Small intestine (tissue), 7 donors: Measurements from ENCODE around the gene CTNNBIP1. TPM values are rescaled to one million over a fixed set of nuclear protein-coding genes. Genes with fewer than 3 reads are reported as not detected.

Experiments used
- DNase-seq, 2 donors: peaks; one replicate each; pipeline versions ENCODE4 v3.0.0 to v3.0.0-alpha.2; 2013
- FAIRE-seq: peaks from 2 replicates; lab custom pipeline; 2012; peaks lifted over from hg19 to GRCh38; lab: Jason Lieb, UNC
- H3K27ac ChIP-seq, 3 donors: one replicate each; pipeline ENCODE4 v1.5.1; 2013; ENCODE audit warnings: low read length in 2 of 3, mild to moderate bottlenecking in 2 of 3, control low read depth in 1 of 3, inconsistent platforms in 1 of 3, low read depth in 1 of 3, moderate library complexity in 1 of 3
- H3K27me3 ChIP-seq, 3 donors: one replicate each; pipeline ENCODE4 v1.6.1; 2013; ENCODE audit warnings: low read length in 3 of 3, inconsistent platforms in 1 of 3; ENCODE audit not compliant: control insufficient read depth in 3 of 3, insufficient read depth in 3 of 3
- H3K36me3 ChIP-seq, 3 donors: one replicate each; pipeline ENCODE4 v1.6.1; 2013; ENCODE audit warnings: low read length in 3 of 3, inconsistent platforms in 1 of 3, low read depth in 1 of 3, mild to moderate bottlenecking in 1 of 3, moderate library complexity in 1 of 3; ENCODE audit not compliant: control insufficient read depth in 3 of 3, insufficient read depth in 2 of 3
- H3K4me1 ChIP-seq, 3 donors: one replicate each; pipeline ENCODE4 v1.6.1; 2013; ENCODE audit warnings: low read length in 2 of 3, inconsistent platforms in 1 of 3, low read depth in 1 of 3, mild to moderate bottlenecking in 1 of 3, moderate library complexity in 1 of 3; ENCODE audit not compliant: control insufficient read depth in 3 of 3, insufficient read depth in 2 of 3
- H3K4me3 ChIP-seq, 3 donors: one replicate each; pipeline ENCODE4 v1.5.1; 2013; ENCODE audit warnings: low read length in 3 of 3, control low read depth in 1 of 3, inconsistent platforms in 1 of 3, low read depth in 1 of 3, mild to moderate bottlenecking in 1 of 3, moderate library complexity in 1 of 3
- H3K9me3 ChIP-seq, 2 donors: one replicate each; pipeline ENCODE4 v1.6.1; 2013; ENCODE audit warnings: low read depth in 1 of 2, low read length in 1 of 2; ENCODE audit not compliant: control insufficient read depth in 2 of 2, insufficient read depth in 1 of 2
- WGBS, 3 donors: extraction: QIAGEN DNeasy Blood & Tissue Kit; methylation state at CpG; one replicate each; pipeline ENCODE4 v1.1.7; 2013; 5-methylcytosine and 5-hydroxymethylcytosine counted together
- polyA plus RNA-seq, 4 donors: library from polyadenylated mRNA; stranded (reverse) in 3 of 4; unstranded in 1 of 4; fragments of 200-250 nt in 3 of 4; fragments of 120-200 nt in 1 of 4; gene quantifications; one replicate each; pipeline versions ENCODE4 v1.2.1 to v1.2.3, GENCODE V29; 2013
- donor health status: healthy with polysubstance abuse.
- donor health status: control.
- donor health status: control.
- donor health status: Bipolar disorder and iron deficiency.
- donor health status: healthy.

CTNNBIP1 gene
- polyA plus RNA-seq, 4 donors: 19.5 to 24.8 (median 22.1) TPM

GRCh38 chr1:9844106-9844505 is 66.0 kb downstream of the CTNNBIP1 start:
- Histone ChIP-seq H3K36me3 (peaks cover 0 to 7% (median 0%) of the 10 kb centered on the region in 3 donors), H3K27me3 (no peaks in the 10 kb centered on the region), H3K9me3 (peaks cover 0 to 4% of the 10 kb centered on the region in 2 donors), H3K4me3 (no peak overlapping the region), H3K4me1 (peaks cover 0 to 16% (median 4%) of the 10 kb centered on the region in 3 donors), H3K27ac (peak overlapping the region in 1 of 3 donors; percentile 50)
- no peak for FAIRE-seq
- WGBS, 3 donors: 61 to 66% (median 62%) methylated on average over 12 of the region's 12 CpGs
- DNase-seq: no peak

DNA sequence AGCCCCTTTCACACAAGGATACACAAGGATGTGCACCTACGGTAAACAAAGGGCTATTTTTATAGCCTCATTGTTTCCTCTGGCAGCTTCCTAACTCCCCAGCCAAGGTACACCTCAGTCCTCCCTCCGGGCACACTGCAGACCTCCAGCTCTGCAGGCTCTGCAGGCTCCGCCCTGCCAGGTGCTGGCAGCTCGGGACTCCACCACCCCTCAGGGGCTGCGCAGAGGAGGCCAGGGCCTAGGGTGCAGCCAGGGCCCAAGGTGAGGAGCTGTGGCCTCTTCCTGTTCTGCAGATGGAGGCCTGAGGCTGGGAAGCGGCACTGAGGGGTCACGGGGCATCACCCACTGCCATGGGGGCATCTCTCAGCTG is 66.5 kb downstream of the CTNNBIP1 start:
- Histone ChIP-seq H3K4me3 (no peak overlapping the region), H3K9me3 (peaks cover 0 to 4% of the 10 kb centered on the region in 2 donors), H3K4me1 (peaks cover 0 to 14% (median 4%) of the 10 kb centered on the region in 3 donors), H3K36me3 (peaks cover 0 to 3% (median 0%) of the 10 kb centered on the region in 3 donors), H3K27ac (peak overlapping the region in 1 of 3 donors; percentile 50), H3K27me3 (no peaks in the 10 kb centered on the region)
- DNase-seq (peak; percentile 43 to 52), FAIRE-seq (no peak)
- 17 to 58% (median 33%) methylated on average over 5 to 7 of the region's 7 CpGs for WGBS, 3 donors

DNA sequence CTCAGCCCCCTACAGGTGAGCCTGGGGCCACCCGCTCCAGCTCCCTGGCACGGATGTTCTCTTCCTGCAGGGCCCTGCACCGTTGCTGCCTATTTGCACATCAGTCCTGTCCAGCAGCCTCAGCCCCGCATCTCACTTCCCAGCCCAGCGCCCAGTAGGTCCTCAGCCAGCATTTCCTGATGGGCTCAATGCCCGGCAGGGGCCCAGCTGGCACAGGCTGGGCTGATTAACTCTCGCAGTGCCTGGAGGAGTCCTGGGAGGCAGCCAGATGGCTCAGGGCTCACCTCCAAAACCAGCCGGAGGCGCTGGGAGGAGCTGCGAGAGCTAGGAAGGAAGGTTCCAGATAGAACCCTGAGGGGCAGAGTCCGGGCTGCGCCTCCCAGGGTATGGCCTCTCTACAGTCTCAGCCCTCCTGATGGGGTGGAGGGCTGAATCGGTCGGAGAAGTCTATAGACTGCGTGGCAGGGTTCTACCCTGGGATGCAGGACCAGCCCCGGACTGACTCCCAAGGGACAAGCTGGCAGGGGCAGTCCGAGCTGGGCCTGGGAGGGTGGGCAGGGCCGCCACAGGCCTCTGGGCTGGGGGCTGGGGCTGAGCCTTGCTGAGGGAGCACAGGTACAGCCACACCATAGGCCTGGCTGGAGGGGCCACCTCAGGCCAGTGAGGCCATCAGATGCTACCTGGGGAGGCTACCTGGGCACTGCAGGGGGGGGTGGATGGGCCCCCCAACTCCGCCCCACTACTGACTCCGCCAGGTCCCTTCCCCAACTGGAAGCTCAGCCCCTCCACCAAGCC is 67.1 kb downstream of the CTNNBIP1 start:
- Histone ChIP-seq H3K27me3 (no peaks in the 10 kb centered on the region), H3K9me3 (peaks cover 0 to 4% of the 10 kb centered on the region in 2 donors), H3K4me1 (peaks cover 0 to 9% (median 2%) of the 10 kb centered on the region in 3 donors), H3K27ac (peak overlapping the region in 1 of 3 donors; percentile 50), H3K36me3 (no peaks in the 10 kb centered on the region), H3K4me3 (no peak overlapping the region)
- FAIRE-seq: no peak
- peak; percentile 49 to 75 for DNase-seq
- WGBS, 3 donors: 20 to 51% (median 38%) methylated on average over 19 to 20 of the region's 20 CpGs

DNA sequence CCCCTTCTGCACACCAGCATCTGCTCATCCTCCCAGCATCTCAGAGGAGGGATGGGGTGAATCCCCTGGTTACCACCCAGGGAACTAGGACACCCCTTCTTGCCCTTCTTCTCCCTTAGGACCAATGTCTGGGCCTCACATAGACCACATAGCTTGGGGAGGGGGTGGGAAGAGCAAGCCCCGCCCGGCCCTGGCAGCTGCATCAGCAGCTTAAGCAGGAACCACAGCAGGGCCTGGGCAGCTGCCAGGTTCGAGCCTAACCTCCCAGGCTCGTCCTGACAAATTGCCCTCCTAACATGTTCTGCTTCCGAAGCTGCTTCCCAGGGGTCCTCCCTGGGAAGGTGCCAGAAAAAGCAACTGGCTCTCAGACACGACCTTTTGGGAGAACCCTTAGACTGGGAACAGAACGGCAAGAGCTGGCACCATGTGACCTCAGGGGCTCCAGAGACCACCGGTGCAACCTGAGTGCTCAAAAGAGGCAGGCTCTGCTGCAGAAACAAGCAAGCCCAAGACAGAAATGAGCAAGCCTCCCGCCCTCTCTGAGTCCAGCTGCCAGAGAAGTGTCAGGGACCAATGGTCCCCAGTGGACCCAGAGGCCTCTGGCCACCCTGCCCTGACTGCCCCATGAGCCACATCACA is 67.9 kb downstream of the CTNNBIP1 start:
- Histone ChIP-seq H3K9me3 (peaks cover 0 to 4% of the 10 kb centered on the region in 2 donors), H3K4me1 (peaks cover 0 to 5% (median 2%) of the 10 kb centered on the region in 3 donors), H3K27ac (peak overlapping the region in 1 of 3 donors; percentile 14), H3K36me3 (no peaks in the 10 kb centered on the region), H3K4me3 (no peak overlapping the region), H3K27me3 (no peaks in the 10 kb centered on the region)
- DNase-seq (no peak), FAIRE-seq (no peak)
- WGBS, 3 donors: 47 to 61% (median 60%) methylated on average over 9 of the region's 9 CpGs

DNA sequence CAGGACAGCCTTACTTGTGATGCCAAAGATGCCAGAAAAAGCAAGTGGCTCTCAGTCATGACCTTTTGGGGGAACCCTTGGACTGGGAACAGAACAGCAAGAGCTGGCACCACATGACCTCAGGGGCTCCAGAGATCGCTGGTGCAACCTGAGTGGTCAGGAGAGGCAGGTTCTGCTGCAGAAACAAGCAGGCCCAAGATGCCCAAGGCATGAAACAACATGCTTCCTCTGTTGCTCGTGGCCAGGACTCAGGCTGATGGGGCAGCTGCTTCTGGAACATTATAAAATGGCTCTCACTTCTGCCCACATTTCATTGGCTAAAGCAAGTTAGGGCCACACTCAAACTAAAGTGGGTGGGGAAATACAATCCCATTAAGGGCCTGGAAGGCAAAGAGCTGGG is 68.6 kb downstream of the CTNNBIP1 start:
- 79 to 85% (median 84%) methylated on average over 2 of the region's 2 CpGs for WGBS, 3 donors
- H3K27ac ChIP-seq: no peak overlapping the region
- DNase-seq (no peak), FAIRE-seq (no peak)
- H3K4me1 ChIP-seq: peaks cover 0 to 5% (median 2%) of the 10 kb centered on the region in 3 donors
- no peaks in the 10 kb centered on the region for H3K27me3 ChIP-seq
- peaks cover 0 to 4% of the 10 kb centered on the region in 2 donors for H3K9me3 ChIP-seq
- no peak overlapping the region for H3K4me3 ChIP-seq
- H3K36me3 ChIP-seq: no peaks in the 10 kb centered on the region

DNA sequence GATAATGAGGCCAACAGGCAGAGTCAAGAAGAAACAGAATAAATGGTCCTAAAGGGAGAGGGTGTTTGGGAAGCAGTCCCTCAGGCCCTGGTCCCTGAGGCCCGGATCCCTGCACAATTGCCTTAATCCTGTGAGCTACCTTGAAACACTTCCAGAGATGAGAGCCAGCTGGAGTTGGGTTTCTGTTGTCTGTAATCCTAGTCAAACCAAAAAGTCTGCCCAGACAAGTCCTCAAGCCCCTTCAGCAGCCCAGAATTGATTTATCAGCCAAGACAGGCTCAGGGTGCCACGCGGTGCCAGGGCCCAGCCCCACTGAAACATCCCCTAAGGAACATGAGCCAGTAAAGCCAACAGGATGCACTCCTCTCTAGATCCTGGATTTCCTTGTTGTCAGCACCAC is 69.9 kb downstream of the CTNNBIP1 start:
- H3K9me3 ChIP-seq: peaks cover 0 to 4% of the 10 kb centered on the region in 2 donors
- no peak for FAIRE-seq
- 72 to 85% (median 75%) methylated on average over 3 of the region's 3 CpGs for WGBS, 3 donors

DNA sequence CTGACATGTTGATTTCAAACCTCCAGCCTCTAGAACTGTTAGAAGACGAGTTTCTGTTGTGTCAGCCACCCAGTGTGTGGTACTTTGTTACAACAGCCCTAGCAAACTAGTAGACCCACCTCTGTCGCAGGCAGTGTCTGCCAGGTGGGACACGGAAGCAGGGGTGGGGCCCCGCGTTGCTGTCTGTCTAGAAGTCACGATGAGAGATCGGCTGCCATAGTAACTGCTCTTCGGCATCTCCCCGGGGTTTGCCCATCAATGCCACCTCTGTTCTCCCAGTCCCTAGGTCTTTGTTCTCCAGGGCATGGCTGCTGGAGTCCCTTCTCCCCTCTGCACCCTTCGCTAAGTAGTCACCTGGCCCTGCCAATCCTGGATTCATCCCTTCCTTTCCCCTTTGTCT is 71.1 kb downstream of the CTNNBIP1 start:
- no peaks in the 10 kb centered on the region for H3K36me3 ChIP-seq
- peaks cover 0 to 15% (median 2%) of the 10 kb centered on the region in 3 donors for H3K4me1 ChIP-seq
- FAIRE-seq (no peak), DNase-seq (no peak)
- H3K27me3 ChIP-seq: no peaks in the 10 kb centered on the region
- H3K4me3 ChIP-seq: no peak overlapping the region
- no peak overlapping the region for H3K27ac ChIP-seq
- H3K9me3 ChIP-seq: peaks cover 0 to 4% of the 10 kb centered on the region in 2 donors
- WGBS, 3 donors: 79 to 87% (median 80%) methylated on average over 10 of the region's 10 CpGs

More for the DNA sequence above, 69.9 kb downstream of the CTNNBIP1 start:
- Histone ChIP-seq H3K27ac (no peak overlapping the region), H3K4me1 (peaks cover 0 to 15% (median 2%) of the 10 kb centered on the region in 3 donors), H3K36me3 (no peaks in the 10 kb centered on the region), H3K27me3 (no peaks in the 10 kb centered on the region), H3K4me3 (no peak overlapping the region)
- DNase-seq: no peak

GRCh38 chr1:9836632-9836960 is 73.5 kb downstream of the CTNNBIP1 start:
- Histone ChIP-seq H3K4me1 (peaks cover 0 to 10% (median 0%) of the 10 kb centered on the region in 3 donors), H3K27ac (peak overlapping the region in 2 of 3 donors; percentile 38 to 66)
- FAIRE-seq: no peak

More at GRCh38 chr1:9836632-9836960, 73.5 kb downstream of the CTNNBIP1 start:
- WGBS, 3 donors: 13 to 72% (median 42%) methylated on average over 5 of the region's 5 CpGs
- Histone ChIP-seq H3K27me3 (no peaks in the 10 kb centered on the region), H3K4me3 (no peak overlapping the region), H3K36me3 (no peaks in the 10 kb centered on the region), H3K9me3 (peaks cover 0 to 3% of the 10 kb centered on the region in 2 donors)
- peak in 1 of 2 donors; percentile 45 for DNase-seq
